ENCODE data around the gene ITGB6. TPM values are rescaled to one million over a fixed set of nuclear protein-coding genes. Genes with fewer than 3 reads are reported as not detected.
A peak's percentile ranks its signal among the peaks of the same experiment; 100 is the strongest.

The ITGB6 gene
- total and polyA plus RNA-seq, 2 donors (not counting 1 experiment from before 2014, with no cell fraction given) = 0.01 TPM; not detected in 1

GRCh38 chr2:160180172-160180571 lies 19.9 kb downstream of the ITGB6 start:
- Histone ChIP-seq H4K20me1 (ENCODE audit: control insufficient read depth, extremely low read depth, insufficient read depth, low read length) (no peaks in the 10 kb centered on the region), H3K27me3 (ENCODE audit: control insufficient read depth, insufficient read depth, low read length) (no peaks in the 10 kb centered on the region), H3K4me2 (ENCODE audit: extremely low read depth, insufficient read depth, low read length) (no peak overlapping the region), H2AFZ (ENCODE audit: low read length) (no peak overlapping the region), H3K79me2 (ENCODE audit: control insufficient read depth, insufficient read depth, low read length) (no peaks in the 10 kb centered on the region), H3K9ac (ENCODE audit: insufficient read depth, low read length) (no peak overlapping the region), H3K4me3 (replicated peaks in 1 of 4; ENCODE audit: control extremely low read depth in 1 of 4, insufficient read depth in 1 of 4, low read depth in 3 of 4, low read length in 4 of 4) (no peak overlapping the region), H3K27ac (ENCODE audit: insufficient read depth, low read length) (no peak overlapping the region), H3K9me3 (ENCODE audit: control insufficient read depth, insufficient read depth, low read depth, low read length) (no peaks in the 10 kb centered on the region), H3K4me1 (ENCODE audit: control insufficient read depth, extremely low read depth, insufficient read depth, low read length) (peaks cover 2% of the 10 kb centered on the region), H3K36me3 (ENCODE audit: control insufficient read depth, insufficient read depth, low read length) (no peaks in the 10 kb centered on the region)
- no peak for TF ChIP-seq EZH2 (IDR thresholded peaks at IDR 0.05; ENCODE audit: low read length, missing control alignments)
- TF ChIP-seq CTCF (conservative IDR thresholded peaks at IDR 0.05 in 1 of 2, IDR thresholded peaks at IDR 0.05 in 1 of 2; ENCODE audit: low read depth in 1 of 2, low read length in 2 of 2) = no peak
- DNase-seq (ENCODE audit: low read depth in 2 of 2) = no peak

GRCh38 chr2:160175169-160176134 lies 24.6 kb downstream of the ITGB6 start:
- Histone ChIP-seq H4K20me1 (ENCODE audit: control insufficient read depth, extremely low read depth, insufficient read depth, low read length) (no peaks in the 10 kb centered on the region), H3K9ac (ENCODE audit: insufficient read depth, low read length) (no peak overlapping the region), H3K27ac (ENCODE audit: insufficient read depth, low read length) (no peak overlapping the region), H3K27me3 (ENCODE audit: control insufficient read depth, insufficient read depth, low read length) (no peaks in the 10 kb centered on the region), H3K4me2 (ENCODE audit: extremely low read depth, insufficient read depth, low read length) (no peak overlapping the region), H3K4me1 (ENCODE audit: control insufficient read depth, extremely low read depth, insufficient read depth, low read length) (no peaks in the 10 kb centered on the region), H3K36me3 (ENCODE audit: control insufficient read depth, insufficient read depth, low read length) (no peaks in the 10 kb centered on the region), H3K4me3 (replicated peaks in 1 of 4; ENCODE audit: control extremely low read depth in 1 of 4, insufficient read depth in 1 of 4, low read depth in 3 of 4, low read length in 4 of 4) (no peak overlapping the region), H2AFZ (ENCODE audit: low read length) (no peak overlapping the region), H3K79me2 (ENCODE audit: control insufficient read depth, insufficient read depth, low read length) (no peaks in the 10 kb centered on the region), H3K9me3 (ENCODE audit: control insufficient read depth, insufficient read depth, low read depth, low read length) (no peaks in the 10 kb centered on the region)
- DNase-seq (ENCODE audit: low read depth in 2 of 2) = peak in 1 of 2 donors; percentile 5
- TF ChIP-seq CTCF (conservative IDR thresholded peaks at IDR 0.05 in 1 of 2, IDR thresholded peaks at IDR 0.05 in 1 of 2; ENCODE audit: low read depth in 1 of 2, low read length in 2 of 2) (no peak), EZH2 (IDR thresholded peaks at IDR 0.05; ENCODE audit: low read length, missing control alignments) (no peak)

GRCh38 chr2:160174322-160174721 lies 25.8 kb downstream of the ITGB6 start:
- Histone ChIP-seq H3K9me3 (ENCODE audit: control insufficient read depth, insufficient read depth, low read depth, low read length) (no peaks in the 10 kb centered on the region), H4K20me1 (ENCODE audit: control insufficient read depth, extremely low read depth, insufficient read depth, low read length) (no peaks in the 10 kb centered on the region), H3K4me3 (replicated peaks in 1 of 4; ENCODE audit: control extremely low read depth in 1 of 4, insufficient read depth in 1 of 4, low read depth in 3 of 4, low read length in 4 of 4) (no peak overlapping the region), H3K4me1 (ENCODE audit: control insufficient read depth, extremely low read depth, insufficient read depth, low read length) (no peaks in the 10 kb centered on the region), H3K36me3 (ENCODE audit: control insufficient read depth, insufficient read depth, low read length) (no peaks in the 10 kb centered on the region), H3K27me3 (ENCODE audit: control insufficient read depth, insufficient read depth, low read length) (no peaks in the 10 kb centered on the region), H3K27ac (ENCODE audit: insufficient read depth, low read length) (no peak overlapping the region), H3K79me2 (ENCODE audit: control insufficient read depth, insufficient read depth, low read length) (no peaks in the 10 kb centered on the region), H2AFZ (ENCODE audit: low read length) (no peak overlapping the region), H3K4me2 (ENCODE audit: extremely low read depth, insufficient read depth, low read length) (no peak overlapping the region), H3K9ac (ENCODE audit: insufficient read depth, low read length) (no peak overlapping the region)
- peak in 1 of 2 donors; percentile 32 for DNase-seq (ENCODE audit: low read depth in 2 of 2)
- TF ChIP-seq CTCF (conservative IDR thresholded peaks at IDR 0.05 in 1 of 2, IDR thresholded peaks at IDR 0.05 in 1 of 2; ENCODE audit: low read depth in 1 of 2, low read length in 2 of 2) (no peak), EZH2 (IDR thresholded peaks at IDR 0.05; ENCODE audit: low read length, missing control alignments) (no peak)
